Mesenchymal stem cell (in vitro differentiated cells and primary cell): ENCODE measurements around the gene MAP6. TPM values are rescaled to one million over a fixed set of nuclear protein-coding genes. Genes with fewer than 3 reads are reported as not detected.

Source experiments
- DNase-seq: peaks from one replicate; pipeline ENCODE4 v3.0.0-alpha.2; 2013
- H2AFZ ChIP-seq: one replicate; pipeline ENCODE4 v1.6.1; 2013; ENCODE audit warnings: low read depth, mild to moderate bottlenecking, control low read depth, inconsistent platforms, low read length, moderate library complexity
- H2AK5ac ChIP-seq: 2 replicates; pipeline ENCODE4 v1.6.1; 2013; ENCODE audit warnings: low read length, moderate library complexity, mild to moderate bottlenecking, inconsistent platforms; ENCODE audit not compliant: severe bottlenecking
- H2BK120ac ChIP-seq: one replicate; pipeline ENCODE4 v1.6.1; 2013; ENCODE audit warnings: low read depth, mild to moderate bottlenecking, inconsistent platforms, low read length, moderate library complexity
- H2BK12ac ChIP-seq, 2 experiments: one replicate each; pipeline ENCODE4 v1.6.1; 2013; ENCODE audit warnings: inconsistent platforms in 2 of 2, low read length in 2 of 2, mild to moderate bottlenecking in 2 of 2, moderate library complexity in 2 of 2, control low read depth in 1 of 2
- H2BK15ac ChIP-seq: one replicate; pipeline ENCODE4 v1.6.1; 2013; ENCODE audit warnings: mild to moderate bottlenecking, low read depth, inconsistent platforms; ENCODE audit not compliant: poor library complexity, severe bottlenecking
- H2BK5ac ChIP-seq: 2 replicates; pipeline ENCODE4 v1.6.1; 2013; ENCODE audit warnings: low read depth, mild to moderate bottlenecking, low read length, control low read depth, inconsistent platforms; ENCODE audit not compliant: poor library complexity, severe bottlenecking
- H3K14ac ChIP-seq, 2 experiments: one replicate each; pipeline ENCODE4 v1.6.1; 2013; ENCODE audit warnings: inconsistent platforms in 2 of 2, low read length in 2 of 2, control low read depth in 1 of 2, mild to moderate bottlenecking in 1 of 2, moderate library complexity in 1 of 2
- H3K18ac ChIP-seq, 2 experiments: one replicate each; pipeline ENCODE4 v1.6.1; 2013; ENCODE audit warnings: inconsistent platforms in 2 of 2, low read length in 2 of 2, control low read depth in 1 of 2, low read depth in 1 of 2, mild to moderate bottlenecking in 1 of 2
- H3K23ac ChIP-seq, 2 experiments: one replicate each; pipeline ENCODE4 v1.6.1; 2013; ENCODE audit warnings: inconsistent platforms in 2 of 2, low read length in 2 of 2, mild to moderate bottlenecking in 2 of 2, moderate library complexity in 2 of 2, control low read depth in 1 of 2
- H3K27ac ChIP-seq: 2 replicates; pipeline ENCODE4 v1.5.1; 2013; ENCODE audit warnings: mild to moderate bottlenecking, moderate library complexity, low read length, control low read depth, inconsistent platforms; ENCODE audit not compliant: poor library complexity, severe bottlenecking
- H3K27me3 ChIP-seq, 2 experiments: 2 replicates each; pipeline versions ENCODE4 v1.6.1 to v1.7.0; 2013; ENCODE audit warnings: low read length in 2 of 2, mild to moderate bottlenecking in 2 of 2, moderate library complexity in 2 of 2, control low read depth in 1 of 2, inconsistent platforms in 1 of 2; ENCODE audit not compliant: control insufficient read depth in 1 of 2, insufficient read depth in 1 of 2
- H3K36me3 ChIP-seq, 2 experiments: 2 replicates each; pipeline versions ENCODE4 v1.6.1 to v1.7.0; 2013; ENCODE audit warnings: low read length in 2 of 2, control low read depth in 1 of 2, inconsistent platforms in 1 of 2, low read depth in 1 of 2, mild to moderate bottlenecking in 1 of 2; ENCODE audit not compliant: insufficient read depth in 2 of 2, control insufficient read depth in 1 of 2
- H3K4ac ChIP-seq, 2 experiments: one replicate each; pipeline ENCODE4 v1.6.1; 2013; ENCODE audit warnings: inconsistent platforms in 2 of 2, low read length in 2 of 2, mild to moderate bottlenecking in 2 of 2, moderate library complexity in 2 of 2, control low read depth in 1 of 2, low read depth in 1 of 2
- H3K4me1 ChIP-seq: 2 replicates; pipeline ENCODE4 v1.6.1; 2013; ENCODE audit warnings: low read depth, low read length, control low read depth; ENCODE audit not compliant: control insufficient read depth, insufficient read depth
- H3K4me2 ChIP-seq: 2 replicates; pipeline ENCODE4 v1.6.1; 2013; ENCODE audit warnings: low read length, mild to moderate bottlenecking, inconsistent platforms; ENCODE audit not compliant: poor library complexity, severe bottlenecking
- H3K4me3 ChIP-seq, 2 experiments: 2 replicates each; pipeline versions ENCODE4 v1.5.1 to v1.7.0; 2013; ENCODE audit warnings: low read length in 2 of 2, mild to moderate bottlenecking in 2 of 2, control low read depth in 1 of 2, low read depth in 1 of 2; ENCODE audit not compliant: insufficient read depth in 1 of 2
- H3K79me1 ChIP-seq: replicated peaks from 2 replicates; pipeline ENCODE4 v1.6.1; 2013; ENCODE audit warnings: mild to moderate bottlenecking, control low read depth, low read length, inconsistent platforms; ENCODE audit not compliant: poor library complexity, severe bottlenecking
- H3K9ac ChIP-seq: 2 replicates; pipeline ENCODE4 v1.7.0; 2013; ENCODE audit warnings: mild to moderate bottlenecking, low read length, moderate library complexity
- H3K9me3 ChIP-seq: 2 replicates; pipeline ENCODE4 v1.7.0; 2013; ENCODE audit warnings: mild to moderate bottlenecking, low read length; ENCODE audit not compliant: control insufficient read depth
- H4K8ac ChIP-seq: one replicate; pipeline ENCODE4 v1.6.1; 2013; ENCODE audit warnings: inconsistent platforms, mild to moderate bottlenecking, low read length, moderate library complexity
- H4K91ac ChIP-seq: one replicate; pipeline ENCODE4 v1.6.1; 2013; ENCODE audit warnings: mild to moderate bottlenecking, low read length, inconsistent platforms
- WGBS: methylation state at CpG from one replicate; pipeline ENCODE4 v1.1.7; 2013; ENCODE audit warnings: mixed read lengths; 5-methylcytosine and 5-hydroxymethylcytosine counted together
- small RNA-seq: library from polyadenylated mRNA; stranded (forward); fragments of <200 nt; extraction: miRNeasy Mini kit (QIAGEN cat#:217004); gene quantifications from one replicate; pipeline ENCODE3, GENCODE V24; 2013; ENCODE audit warnings: low read depth

MAP6 gene

GRCh38 chr11:75538150-75538942 lies 130.5 kb downstream of the MAP6 start:
- Histone ChIP-seq H4K91ac (no peak overlapping the region), H2AK5ac (no peak overlapping the region), H3K27me3 (peaks cover 0 to 3% of the 10 kb centered on the region in 2 experiments), H2BK12ac (no peak overlapping the region), H3K4me1 (peaks cover 8% of the 10 kb centered on the region), H3K23ac (no peak overlapping the region), H3K27ac (no peak overlapping the region), H3K9me3 (no peaks in the 10 kb centered on the region), H3K14ac (no peak overlapping the region), H3K4ac (no peak overlapping the region), H2BK5ac (no peak overlapping the region), H3K4me2 (no peak overlapping the region), H2AFZ (no peak overlapping the region), H4K8ac (no peak overlapping the region), H3K36me3 (no peaks in the 10 kb centered on the region), H3K4me3 (no peak overlapping the region), H3K79me1 (no peaks in the 10 kb centered on the region), H3K9ac (no peak overlapping the region), H2BK120ac (no peak overlapping the region), H2BK15ac (no peak overlapping the region), H3K18ac (no peak overlapping the region)
- 77% methylated on average over 11 of the region's 11 CpGs for WGBS
- DNase-seq = no peak

- no peak overlapping the region for H3K4me3 ChIP-seq
- H3K23ac ChIP-seq = no peak overlapping the region
- H2AK5ac ChIP-seq = no peak overlapping the region
- peaks cover 0 to 3% of the 10 kb centered on the region in 2 experiments for H3K27me3 ChIP-seq
- no peak overlapping the region for H2BK15ac ChIP-seq
- WGBS = 43% methylated on average over 5 of the region's 5 CpGs
- no peak for DNase-seq
- no peaks in the 10 kb centered on the region for H3K36me3 ChIP-seq
- no peak overlapping the region for H2BK120ac ChIP-seq
- no peak overlapping the region for H3K9ac ChIP-seq
- H3K27ac ChIP-seq = no peak overlapping the region
- H2BK12ac ChIP-seq = no peak overlapping the region
- no peaks in the 10 kb centered on the region for H3K79me1 ChIP-seq
- H3K14ac ChIP-seq = no peak overlapping the region
- no peak overlapping the region for H3K18ac ChIP-seq
- no peak overlapping the region for H2AFZ ChIP-seq
- no peak overlapping the region for H2BK5ac ChIP-seq
- H3K4ac ChIP-seq = no peak overlapping the region
- H3K4me1 ChIP-seq = peaks cover 8% of the 10 kb centered on the region
- no peak overlapping the region for H3K4me2 ChIP-seq
- no peak overlapping the region for H4K91ac ChIP-seq
- H3K9me3 ChIP-seq = no peaks in the 10 kb centered on the region
- no peak overlapping the region for H4K8ac ChIP-seq
These were observed 131.1 kb downstream of the MAP6 start for GRCh38 chr11:75537740-75538139.

Small RNA genes lying within 50 kb of the gene (small RNA-seq; reads per million reads assigned to genes)
- not detected for gene AP001922.4
